RPMI7951 (cell line): ENCODE results near the gene F11R. TPM values are rescaled to one million over a fixed set of nuclear protein-coding genes. Genes with fewer than 3 reads are reported as not detected.
"Not testable (repeated sequence)": the region's sequence is repeated elsewhere in the genome, so short reads cannot be mapped to it uniquely, and the experiment has no call there.

ENCODE experiments used
- DNase-seq: peaks from one replicate; pipeline ENCODE4 v3.0.0-alpha.2; 2012; ENCODE audit warnings: low read depth
- total RNA-seq: library from RNA; depleted of rRNA; stranded (reverse); fragments of >200 nt; shearing (Covaris generic); gene quantifications from 2 replicates; pipeline ENCODE4 v1.2.3, GENCODE V29; 2014; rRNA removed

F11R gene
- total RNA-seq, 1 experiment from 2014 or later: 6.0 TPM

- DNase-seq: peak; percentile 6
These were observed 49.3 kb downstream of the F11R start for GRCh38 chr1:160971618-160972056.

- no peak for DNase-seq
These were observed 57.4 kb downstream of the F11R start for GRCh38 chr1:160963521-160963920.

GRCh38 chr1:160961419-160961818 is 59.5 kb downstream of the F11R start:
- no peak for DNase-seq

- no peak for DNase-seq
These were observed 64.0 kb downstream of the F11R start for GRCh38 chr1:160956966-160957365.

- DNase-seq: peak; percentile 36
These were observed 66.5 kb downstream of the F11R start, which contains the start of gene ITLN2 for GRCh38 chr1:160954158-160955104. Gene ITLN2 (minus strand): TSS chr1:160954809. CDS start chr1:160954741, 68 bp downstream.

- no peak for DNase-seq
These were observed 67.9 kb downstream of the F11R start for GRCh38 chr1:160953030-160953429.

GRCh38 chr1:160952129-160952510 is 68.8 kb downstream of the F11R start:
- DNase-seq: no peak

GRCh38 chr1:160951443-160952128 is 69.4 kb downstream of the F11R start:
- peak; percentile 45 for DNase-seq

- DNase-seq: no peak
These were observed 70.3 kb downstream of the F11R start for GRCh38 chr1:160950657-160951056.

GRCh38 chr1:160949881-160950280 is 71.1 kb downstream of the F11R start:
- DNase-seq: no peak

- not testable (repeated sequence) for DNase-seq
These were observed 71.6 kb downstream of the F11R start for GRCh38 chr1:160949216-160949880.

GRCh38 chr1:160947174-160947759 is 73.7 kb downstream of the F11R start:
- DNase-seq: peak; percentile 10

GRCh38 chr1:160945881-160946280 is 75.1 kb downstream of the F11R start:
- peak; percentile 23 for DNase-seq

Other genes with a start within 250 kb of the F11R start
- gene LY9, start 225.0 kb downstream of the F11R start, total RNA-seq: not detected in 2 replicates
- not detected in 2 replicates for gene CD244, start 158.3 kb downstream of the F11R start, total RNA-seq
- not detected in 2 replicates for gene ITLN1, start 136.0 kb downstream of the F11R start, total RNA-seq
- not detected in 2 replicates for gene ITLN2, start 66.3 kb downstream of the F11R start, total RNA-seq
- gene TSTD1, start 17.8 kb upstream of the F11R start, total RNA-seq: 0.48 TPM in 1 of 2 replicates, not detected in the other
- 63.3 and 67.3 TPM in 2 replicates for gene USF1, start 24.8 kb upstream of the F11R start, total RNA-seq
- gene ARHGAP30, start 48.7 kb upstream of the F11R start, total RNA-seq: 0.20 TPM in 1 of 2 replicates, not detected in the other
- 0.20 TPM in 1 of 2 replicates, not detected in the other for gene NECTIN4, start 68.4 kb upstream of the F11R start, total RNA-seq
- not detected in 2 replicates for gene KLHDC9, start 77.2 kb upstream of the F11R start, total RNA-seq
- 82.0 and 94.4 TPM in 2 replicates for gene PFDN2, start 96.9 kb upstream of the F11R start, total RNA-seq
- gene NIT1, start 97.0 kb upstream of the F11R start, total RNA-seq: 27.0 and 27.9 TPM in 2 replicates
- 20.1 and 23.1 TPM in 2 replicates for gene DEDD, start 111.5 kb upstream of the F11R start, total RNA-seq
- gene UFC1, start 132.8 kb upstream of the F11R start, total RNA-seq: 81.9 and 95.6 TPM in 2 replicates
- gene USP21, start 138.3 kb upstream of the F11R start, total RNA-seq: 4.4 and 9.3 TPM in 2 replicates
- 12.3 and 16.3 TPM in 2 replicates for gene PPOX, start 145.3 kb upstream of the F11R start, total RNA-seq
- gene B4GALT3, start 156.4 kb upstream of the F11R start, total RNA-seq: 13.7 and 16.7 TPM in 2 replicates
- 5.2 and 8.3 TPM in 2 replicates for gene ADAMTS4, start 177.9 kb upstream of the F11R start, total RNA-seq
- gene NDUFS2, start 181.2 kb upstream of the F11R start, total RNA-seq: 109 and 119 TPM in 2 replicates
- gene FCER1G, start 194.1 kb upstream of the F11R start, total RNA-seq: 1.3 TPM in 1 of 2 replicates, not detected in the other
- not detected in 2 replicates for gene APOA2, start 202.5 kb upstream of the F11R start, total RNA-seq
- 8.4 and 10.0 TPM in 2 replicates for gene TOMM40L, start 204.9 kb upstream of the F11R start, total RNA-seq
- not detected in 2 replicates for gene NR1I3, start 217.1 kb upstream of the F11R start, total RNA-seq
- not detected in 2 replicates for gene PCP4L1, start 237.6 kb upstream of the F11R start, total RNA-seq